HL-60 (cell line): ENCODE results near the gene LRRN2.

Experiments
- DNase-seq, 2 experiments: peaks; one replicate each; pipeline ENCODE4 v3.0.0-alpha.2; 2010 to 2020; ENCODE audit warnings: low read depth in 1 of 2, low spot score in 1 of 2
- H3K27ac ChIP-seq: fragments of 250-450 bp; sonication (Bioruptor Pico); replicated peaks from 2 replicates; pipeline ENCODE4 v1.5.1; 2020; ENCODE audit warnings: mild to moderate bottlenecking, moderate library complexity
- H3K27me3 ChIP-seq: fragments of 250-450 bp; sonication (Bioruptor Pico); 2 replicates; pipeline ENCODE4 v1.5.1; 2021; ENCODE audit warnings: mild to moderate bottlenecking, moderate library complexity; ENCODE audit not compliant: insufficient read depth, poor library complexity, severe bottlenecking
- H3K4me3 ChIP-seq: replicated peaks from 2 replicates; pipeline ENCODE4 v1.5.1; 2011; ENCODE audit warnings: mild to moderate bottlenecking, control low read depth, low read length; ENCODE audit not compliant: insufficient read depth
- GABPA ChIP-seq: IDR thresholded peaks from 2 replicates; pipeline ENCODE4 v1.6.1; 2012; ENCODE audit warnings: low read depth
- POLR2AphosphoS5 ChIP-seq: IDR thresholded peaks from 2 replicates; pipeline ENCODE4 v1.6.1; 2012; ENCODE audit warnings: low read depth
- SPI1 ChIP-seq: IDR thresholded peaks from 2 replicates; pipeline ENCODE4 v1.6.1; 2012; ENCODE audit warnings: low read depth, mild to moderate bottlenecking, borderline replicate concordance
- long read RNA-seq: library from polyadenylated mRNA; unstranded; transcript quantifications from one replicate; pipeline ENCODE4 v2.0.0, GENCODE V29; 2020
- TF ChIP-seq, protein P1 (sequence below): IDR thresholded peaks from one replicate; pipeline ENCODE4 v1.5.1; 2011; ENCODE audit warnings: low read length, control low read depth, inconsistent platforms; ENCODE audit not compliant: insufficient read depth
- TF ChIP-seq, protein P2 (sequence below): IDR thresholded peaks from 2 replicates; pipeline ENCODE4 v1.6.1; 2012; ENCODE audit warnings: low read depth; ENCODE audit not compliant: insufficient replicate concordance

LRRN2 gene
- long read RNA-seq: 0 reads

GRCh38 chr1:204685236-204686006, at the start of gene LRRN2:
TSS of gene LRRN2 (minus strand) at chr1:204685738. CDS start at chr1:204619992, 65,746 bp downstream.
- Histone ChIP-seq H3K27ac (no peak within 1 kb of the TSS), H3K4me3 (no peak within 1 kb of the TSS), H3K27me3 (peaks cover 45% of the 10 kb centered on the region)
- no peak for DNase-seq
- TF ChIP-seq POLR2AphosphoS5: no peak
- TF ChIP-seq, protein P1, sequence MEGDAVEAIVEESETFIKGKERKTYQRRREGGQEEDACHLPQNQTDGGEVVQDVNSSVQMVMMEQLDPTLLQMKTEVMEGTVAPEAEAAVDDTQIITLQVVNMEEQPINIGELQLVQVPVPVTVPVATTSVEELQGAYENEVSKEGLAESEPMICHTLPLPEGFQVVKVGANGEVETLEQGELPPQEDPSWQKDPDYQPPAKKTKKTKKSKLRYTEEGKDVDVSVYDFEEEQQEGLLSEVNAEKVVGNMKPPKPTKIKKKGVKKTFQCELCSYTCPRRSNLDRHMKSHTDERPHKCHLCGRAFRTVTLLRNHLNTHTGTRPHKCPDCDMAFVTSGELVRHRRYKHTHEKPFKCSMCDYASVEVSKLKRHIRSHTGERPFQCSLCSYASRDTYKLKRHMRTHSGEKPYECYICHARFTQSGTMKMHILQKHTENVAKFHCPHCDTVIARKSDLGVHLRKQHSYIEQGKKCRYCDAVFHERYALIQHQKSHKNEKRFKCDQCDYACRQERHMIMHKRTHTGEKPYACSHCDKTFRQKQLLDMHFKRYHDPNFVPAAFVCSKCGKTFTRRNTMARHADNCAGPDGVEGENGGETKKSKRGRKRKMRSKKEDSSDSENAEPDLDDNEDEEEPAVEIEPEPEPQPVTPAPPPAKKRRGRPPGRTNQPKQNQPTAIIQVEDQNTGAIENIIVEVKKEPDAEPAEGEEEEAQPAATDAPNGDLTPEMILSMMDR: no peak
- TF ChIP-seq, protein P2, sequence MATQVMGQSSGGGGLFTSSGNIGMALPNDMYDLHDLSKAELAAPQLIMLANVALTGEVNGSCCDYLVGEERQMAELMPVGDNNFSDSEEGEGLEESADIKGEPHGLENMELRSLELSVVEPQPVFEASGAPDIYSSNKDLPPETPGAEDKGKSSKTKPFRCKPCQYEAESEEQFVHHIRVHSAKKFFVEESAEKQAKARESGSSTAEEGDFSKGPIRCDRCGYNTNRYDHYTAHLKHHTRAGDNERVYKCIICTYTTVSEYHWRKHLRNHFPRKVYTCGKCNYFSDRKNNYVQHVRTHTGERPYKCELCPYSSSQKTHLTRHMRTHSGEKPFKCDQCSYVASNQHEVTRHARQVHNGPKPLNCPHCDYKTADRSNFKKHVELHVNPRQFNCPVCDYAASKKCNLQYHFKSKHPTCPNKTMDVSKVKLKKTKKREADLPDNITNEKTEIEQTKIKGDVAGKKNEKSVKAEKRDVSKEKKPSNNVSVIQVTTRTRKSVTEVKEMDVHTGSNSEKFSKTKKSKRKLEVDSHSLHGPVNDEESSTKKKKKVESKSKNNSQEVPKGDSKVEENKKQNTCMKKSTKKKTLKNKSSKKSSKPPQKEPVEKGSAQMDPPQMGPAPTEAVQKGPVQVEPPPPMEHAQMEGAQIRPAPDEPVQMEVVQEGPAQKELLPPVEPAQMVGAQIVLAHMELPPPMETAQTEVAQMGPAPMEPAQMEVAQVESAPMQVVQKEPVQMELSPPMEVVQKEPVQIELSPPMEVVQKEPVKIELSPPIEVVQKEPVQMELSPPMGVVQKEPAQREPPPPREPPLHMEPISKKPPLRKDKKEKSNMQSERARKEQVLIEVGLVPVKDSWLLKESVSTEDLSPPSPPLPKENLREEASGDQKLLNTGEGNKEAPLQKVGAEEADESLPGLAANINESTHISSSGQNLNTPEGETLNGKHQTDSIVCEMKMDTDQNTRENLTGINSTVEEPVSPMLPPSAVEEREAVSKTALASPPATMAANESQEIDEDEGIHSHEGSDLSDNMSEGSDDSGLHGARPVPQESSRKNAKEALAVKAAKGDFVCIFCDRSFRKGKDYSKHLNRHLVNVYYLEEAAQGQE: no peak
- no peak for TF ChIP-seq GABPA
- TF ChIP-seq SPI1: no peak

- Histone ChIP-seq H3K4me3 (no peak overlapping the region), H3K27ac (no peak overlapping the region), H3K27me3 (peaks cover 4% of the 10 kb centered on the region)
- TF ChIP-seq, protein P2: no peak
- no peak for TF ChIP-seq POLR2AphosphoS5
- TF ChIP-seq, protein P1: no peak
- no peak for TF ChIP-seq SPI1
- TF ChIP-seq GABPA: no peak
- DNase-seq: no peak
These were observed 49.5 kb upstream of the LRRN2 start for GRCh38 chr1:204735042-204735441.

- TF ChIP-seq, protein P2: no peak
- TF ChIP-seq SPI1 (no peak), GABPA (no peak), POLR2AphosphoS5 (no peak)
- TF ChIP-seq, protein P1: no peak
- no peak for DNase-seq
- Histone ChIP-seq H3K4me3 (no peak overlapping the region), H3K27me3 (peaks cover 4% of the 10 kb centered on the region), H3K27ac (no peak overlapping the region)
These were observed 48.5 kb upstream of the LRRN2 start for GRCh38 chr1:204733869-204734596.
